Stimulated activated CD4-positive, alpha-beta T cell treated with anti-CD3 and anti-CD28 coated beads, TNF-alpha, amount 100 ng/mL, for 1 hour (primary cell): ENCODE data around the gene MED12.

Source experiments
- DNase-seq, 3 donors: peaks; one replicate each; pipeline ENCODE4 v3.0.0-alpha.2; 2020; ENCODE audit warnings: low read depth in 3 of 3, low spot score in 1 of 3

MED12 gene

GRCh38 chrX:71184803-71185495 is 66.6 kb downstream of the MED12 start:
- no peak for DNase-seq

GRCh38 chrX:71191248-71191647 is 72.9 kb downstream of the MED12 start:
- DNase-seq: no peak
